CD14-positive monocyte (primary cell): ENCODE results near the gene TMEM120B. TPM values are rescaled to one million over a fixed set of nuclear protein-coding genes. Genes with fewer than 3 reads are reported as not detected.

Experiments
- DNase-seq, 3 donors: peaks; one replicate each; pipeline ENCODE4 v3.0.0-alpha.2; 2011 to 2022
- H2AFZ ChIP-seq: 2 replicates; pipeline ENCODE4 v1.6.0; 2012; ENCODE audit warnings: mild to moderate bottlenecking, low read depth, low read length, inconsistent platforms; ENCODE audit not compliant: insufficient read depth, poor library complexity, severe bottlenecking
- H3K27ac ChIP-seq, 2 donors: 1 replicate in 1 of 2; 2 replicates in 1 of 2; pipeline ENCODE4 v1.5.1; 2012 to 2013; ENCODE audit warnings: low read length in 2 of 2, control low read depth in 1 of 2, inconsistent platforms in 1 of 2, low read depth in 1 of 2, mild to moderate bottlenecking in 1 of 2
- H3K27me3 ChIP-seq, 2 donors: one replicate each; pipeline versions ENCODE4 v1.6.0 to v1.6.1; 2011 to 2013; ENCODE audit warnings: low read length in 2 of 2; ENCODE audit not compliant: control insufficient read depth in 2 of 2, insufficient read depth in 2 of 2
- H3K36me3 ChIP-seq, 2 donors: replicated peaks in 1 of 2; 1 replicate in 1 of 2; 2 replicates in 1 of 2; pipeline versions ENCODE4 v1.5.1 to v1.6.1; 2012 to 2013; ENCODE audit warnings: low read length in 2 of 2, control low read depth in 1 of 2, inconsistent platforms in 1 of 2, mild to moderate bottlenecking in 1 of 2; ENCODE audit not compliant: insufficient read depth in 2 of 2, control insufficient read depth in 1 of 2
- H3K4me1 ChIP-seq, 2 donors: 1 replicate in 1 of 2; 2 replicates in 1 of 2; pipeline versions ENCODE4 v1.5.1 to v1.6.1; 2012 to 2013; ENCODE audit warnings: low read length in 2 of 2, control low read depth in 1 of 2, inconsistent platforms in 1 of 2, mild to moderate bottlenecking in 1 of 2, moderate library complexity in 1 of 2; ENCODE audit not compliant: insufficient read depth in 2 of 2, control insufficient read depth in 1 of 2
- H3K4me2 ChIP-seq: replicated peaks from 2 replicates; pipeline ENCODE3; 2012; ENCODE audit warnings: low read length, moderate library complexity, mild to moderate bottlenecking; ENCODE audit not compliant: poor library complexity, severe bottlenecking; ENCODE audit errors: extremely low read depth
- H3K4me3 ChIP-seq, 3 experiments: fragments of 200-600 bp in 1 of 3; sonication (generic) in 1 of 3; replicated peaks in 1 of 3; 1 replicate in 2 of 3; 2 replicates in 1 of 3; pipeline ENCODE4 v1.5.1; 2011 to 2013; ENCODE audit warnings: low read length in 3 of 3, mild to moderate bottlenecking in 3 of 3, control low read depth in 2 of 3, low read depth in 2 of 3, inconsistent platforms in 1 of 3, moderate library complexity in 1 of 3
- H3K79me2 ChIP-seq: 2 replicates; pipeline ENCODE4 v1.6.0; 2012; ENCODE audit warnings: mild to moderate bottlenecking, control low read depth, inconsistent platforms, low read length, moderate library complexity; ENCODE audit not compliant: insufficient read depth
- H3K9ac ChIP-seq: 2 replicates; pipeline ENCODE4 v1.6.0; 2017; ENCODE audit warnings: low read length, mild to moderate bottlenecking; ENCODE audit not compliant: insufficient read depth, poor library complexity, severe bottlenecking
- H3K9me3 ChIP-seq, 2 donors: replicated peaks in 1 of 2; 1 replicate in 1 of 2; 2 replicates in 1 of 2; pipeline versions ENCODE4 v1.5.1 to v1.6.1; 2012 to 2013; ENCODE audit warnings: low read length in 2 of 2, control low read depth in 1 of 2; ENCODE audit not compliant: control insufficient read depth in 1 of 2, insufficient read depth in 1 of 2
- H4K20me1 ChIP-seq: 2 replicates; pipeline ENCODE4 v1.6.0; 2012; ENCODE audit warnings: mild to moderate bottlenecking, low read length, control low read depth, moderate library complexity; ENCODE audit not compliant: insufficient read depth
- H3K27ac Mint-ChIP-seq, 7 donors: one replicate each; pipeline ENCODE4 v1.8.0; 2020; ENCODE audit warnings: mild to moderate bottlenecking in 7 of 7, mixed read lengths in 7 of 7, moderate library complexity in 6 of 7, inconsistent platforms in 2 of 7
- H3K27me3 Mint-ChIP-seq, 3 donors: one replicate each; pipeline ENCODE4 v1.8.0; 2021 to 2022; ENCODE audit warnings: low read depth in 3 of 3, mild to moderate bottlenecking in 3 of 3, mixed read lengths in 3 of 3, moderate library complexity in 3 of 3, inconsistent platforms in 1 of 3
- H3K36me3 Mint-ChIP-seq, 2 donors: one replicate each; pipeline ENCODE4 v1.8.0; 2020; ENCODE audit warnings: mixed read lengths in 2 of 2, inconsistent platforms in 1 of 2, mild to moderate bottlenecking in 1 of 2
- H3K4me1 Mint-ChIP-seq: one replicate; pipeline ENCODE4 v1.8.0; 2020; ENCODE audit warnings: mild to moderate bottlenecking, mixed read lengths
- H3K4me3 Mint-ChIP-seq, 2 donors: one replicate each; pipeline ENCODE4 v1.8.0; 2020; ENCODE audit warnings: mild to moderate bottlenecking in 2 of 2, mixed read lengths in 2 of 2, moderate library complexity in 1 of 2
- H3K9me3 Mint-ChIP-seq, 7 donors: one replicate each; pipeline ENCODE4 v1.8.0; 2020 to 2022; ENCODE audit warnings: mixed read lengths in 7 of 7, mild to moderate bottlenecking in 6 of 7, moderate library complexity in 6 of 7, inconsistent platforms in 2 of 7
- whole genome bisulfite sequencing: methylation state at CpG from one replicate; pipeline ENCODE4 v1.1.5; 2013; ENCODE audit warnings: missing lambda C conversion rate; ENCODE audit not compliant: insufficient coverage; 5-methylcytosine and 5-hydroxymethylcytosine counted together
- intact Hi-C, 2 donors: fragments of 100-400 bp; cut with micrococcal nuclease; formaldehyde crosslinking; loops; one replicate each; pipeline versions ENCODE4 v1.15.0 to v1.15.1; 2023
- polyA plus RNA-seq, 3 donors: library from polyadenylated mRNA; depleted of rRNA in 1 of 3; unstranded in 2 of 3; stranded (reverse) in 1 of 3; fragments of 300-500 nt in 2 of 3; fragments of >200 nt in 1 of 3; fragmentation: Illumina TruSeq in 2 of 3; gene quantifications; 1 replicate in 2 of 3; 2 replicates in 1 of 3; pipeline ENCODE4 v1.2.3, GENCODE V29; 2012 to 2021
- TF ChIP-seq, protein P1 (sequence below): fragments of 200-600 bp; IDR thresholded peaks from one replicate; pipeline ENCODE4 v1.8.0; 2022; ENCODE audit warnings: antibody characterized with exemption, mild to moderate bottlenecking

The TMEM120B gene
- polyA plus RNA-seq, 3 donors, result 0.65 to 2.4 (median 1.1) TPM

DNA sequence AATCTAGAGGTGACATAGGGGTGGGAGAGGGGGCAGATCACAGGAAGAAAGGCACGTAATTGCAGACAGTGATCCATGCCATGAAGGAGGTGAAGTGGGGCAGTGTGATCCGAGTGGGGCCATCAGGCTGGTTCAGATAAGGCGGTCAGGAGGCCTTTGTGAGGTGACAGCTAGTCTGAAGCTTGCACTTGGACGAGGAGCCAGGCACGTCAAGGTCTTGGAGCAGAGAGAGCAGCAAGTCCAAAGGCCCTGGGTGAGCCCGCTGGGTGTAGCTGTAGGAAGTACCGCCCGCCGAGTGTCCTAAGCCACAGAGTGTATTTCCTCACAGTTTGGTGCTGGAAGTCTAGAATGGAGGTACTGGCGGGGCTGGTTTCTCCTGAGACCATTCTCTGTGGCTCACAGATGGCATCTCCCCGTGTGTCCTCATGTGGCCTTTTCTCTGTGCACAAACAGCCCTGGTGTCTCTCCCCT lies 57.3 kb downstream of the TMEM120B start:
- Histone ChIP-seq H3K79me2 (no peaks in the 10 kb centered on the region), H3K4me1 (peaks cover 0 to 7% of the 10 kb centered on the region in 2 donors), H3K4me2 (no peak overlapping the region), H3K27me3 (no peaks in the 10 kb centered on the region), H4K20me1 (no peaks in the 10 kb centered on the region), H3K27ac (no peak overlapping the region), H3K36me3 (no peaks in the 10 kb centered on the region), H2AFZ (no peak overlapping the region), H3K4me3 (no peak overlapping the region), H3K9ac (no peak overlapping the region), H3K9me3 (no peaks in the 10 kb centered on the region)
- intact Hi-C loops, result loop anchor here in 1 of 2 donors (10.0 kb wide), 1 partner anchor 275 kb away; no protein-coding TSS in a partner anchor
- peak overlapping the region in 2 of 7 donors; percentile 0 to 42 for H3K27ac Mint-ChIP-seq
- TF ChIP-seq, protein P1, sequence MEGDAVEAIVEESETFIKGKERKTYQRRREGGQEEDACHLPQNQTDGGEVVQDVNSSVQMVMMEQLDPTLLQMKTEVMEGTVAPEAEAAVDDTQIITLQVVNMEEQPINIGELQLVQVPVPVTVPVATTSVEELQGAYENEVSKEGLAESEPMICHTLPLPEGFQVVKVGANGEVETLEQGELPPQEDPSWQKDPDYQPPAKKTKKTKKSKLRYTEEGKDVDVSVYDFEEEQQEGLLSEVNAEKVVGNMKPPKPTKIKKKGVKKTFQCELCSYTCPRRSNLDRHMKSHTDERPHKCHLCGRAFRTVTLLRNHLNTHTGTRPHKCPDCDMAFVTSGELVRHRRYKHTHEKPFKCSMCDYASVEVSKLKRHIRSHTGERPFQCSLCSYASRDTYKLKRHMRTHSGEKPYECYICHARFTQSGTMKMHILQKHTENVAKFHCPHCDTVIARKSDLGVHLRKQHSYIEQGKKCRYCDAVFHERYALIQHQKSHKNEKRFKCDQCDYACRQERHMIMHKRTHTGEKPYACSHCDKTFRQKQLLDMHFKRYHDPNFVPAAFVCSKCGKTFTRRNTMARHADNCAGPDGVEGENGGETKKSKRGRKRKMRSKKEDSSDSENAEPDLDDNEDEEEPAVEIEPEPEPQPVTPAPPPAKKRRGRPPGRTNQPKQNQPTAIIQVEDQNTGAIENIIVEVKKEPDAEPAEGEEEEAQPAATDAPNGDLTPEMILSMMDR, result no peak
- DNase-seq, result no peak
- H3K9me3 Mint-ChIP-seq, result no peaks in the 10 kb centered on the region
- H3K4me3 Mint-ChIP-seq, result no peak overlapping the region
- peaks cover 10% of the 10 kb centered on the region for H3K4me1 Mint-ChIP-seq
- WGBS, result 60% methylated on average over 8 of the region's 11 CpGs
- peaks cover 0 to 2% (median 0%) of the 10 kb centered on the region in 3 donors for H3K27me3 Mint-ChIP-seq
- no peaks in the 10 kb centered on the region for H3K36me3 Mint-ChIP-seq

DNA sequence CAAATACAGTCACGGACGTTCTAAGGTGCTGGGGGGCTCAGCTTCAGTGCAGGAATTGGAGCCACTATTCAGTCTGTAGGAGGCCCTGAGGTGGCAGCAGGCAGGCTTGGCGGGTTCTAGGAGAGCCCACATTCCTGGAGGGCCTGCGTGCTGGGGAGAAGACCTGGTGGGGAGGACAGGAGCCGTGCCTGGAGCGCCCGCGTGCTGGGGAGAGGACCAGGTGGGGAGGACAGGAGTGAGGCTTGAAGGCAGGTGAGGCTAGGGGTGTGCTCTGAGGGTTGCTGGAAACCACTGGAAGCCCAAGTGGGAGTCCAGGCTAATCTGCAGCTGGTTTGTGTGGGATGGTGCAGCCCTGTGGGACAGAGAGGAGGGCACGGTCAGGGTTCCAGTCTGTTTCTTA lies 57.8 kb downstream of the TMEM120B start:
- Histone ChIP-seq H3K4me1 (peaks cover 0 to 7% of the 10 kb centered on the region in 2 donors), H3K4me2 (no peak overlapping the region), H3K9me3 (no peaks in the 10 kb centered on the region), H3K27ac (no peak overlapping the region), H4K20me1 (no peaks in the 10 kb centered on the region), H3K4me3 (no peak overlapping the region), H3K9ac (no peak overlapping the region), H3K36me3 (no peaks in the 10 kb centered on the region), H2AFZ (no peak overlapping the region), H3K79me2 (no peaks in the 10 kb centered on the region), H3K27me3 (no peaks in the 10 kb centered on the region)
- Mint-ChIP-seq H3K9me3 (no peaks in the 10 kb centered on the region), H3K27me3 (peaks cover 0 to 2% (median 0%) of the 10 kb centered on the region in 3 donors), H3K4me1 (peaks cover 10% of the 10 kb centered on the region), H3K36me3 (no peaks in the 10 kb centered on the region), H3K27ac (peak overlapping the region in 1 of 7 donors; percentile 42), H3K4me3 (no peak overlapping the region)
- 94% methylated on average over 9 of the region's 9 CpGs for WGBS
- TF ChIP-seq, protein P1, result no peak
- no peak for DNase-seq
- intact Hi-C loops, result loop anchor here in 1 of 2 donors (10.0 kb wide), 1 partner anchor 276 kb away; no protein-coding TSS in a partner anchor
